Heart right ventricle (tissue), 16 donors: ENCODE measurements around the gene SH3RF3. TPM values are rescaled to one million over a fixed set of nuclear protein-coding genes. Genes with fewer than 3 reads are reported as not detected.
A peak's percentile ranks its signal among the peaks of the same experiment; 100 is the strongest.

Source experiments
- ATAC-seq, 8 donors: fragments of 200-7000 bp; cut with Tn5 transposase; one replicate each; pipeline ENCODE4 v1.9.1; 2020; ENCODE audit warnings: mild to moderate bottlenecking in 8 of 8, moderate library complexity in 8 of 8, moderate number of reproducible peaks in 1 of 8
- DNase-seq, 2 donors: peaks; one replicate each; pipeline ENCODE4 v3.0.0-alpha.2; 2020
- H3K27ac ChIP-seq, 10 donors: fragments of 200-600 bp; sonication (generic) in 2 of 10; one replicate each; pipeline versions ENCODE4 v1.5.0 to v1.8.0; 2020 to 2022; ENCODE audit warnings: mild to moderate bottlenecking in 3 of 10
- H3K27me3 ChIP-seq, 7 donors: fragments of 200-600 bp; one replicate each; pipeline ENCODE4 v1.8.0; 2021 to 2022; ENCODE audit warnings: mild to moderate bottlenecking in 2 of 7
- H3K36me3 ChIP-seq, 9 donors: fragments of 200-600 bp; sonication (generic) in 1 of 9; one replicate each; pipeline versions ENCODE4 v1.5.0 to v1.8.0; 2020 to 2022; ENCODE audit warnings: mild to moderate bottlenecking in 2 of 9
- H3K4me1 ChIP-seq, 9 donors: fragments of 200-600 bp; sonication (generic) in 1 of 9; one replicate each; pipeline versions ENCODE4 v1.5.0 to v1.8.0; 2020 to 2022; ENCODE audit warnings: mild to moderate bottlenecking in 4 of 9
- H3K4me3 ChIP-seq, 10 donors: fragments of 200-600 bp; sonication (generic) in 2 of 10; one replicate each; pipeline versions ENCODE4 v1.5.0 to v1.8.0; 2020 to 2022; ENCODE audit warnings: mild to moderate bottlenecking in 7 of 10, moderate library complexity in 2 of 10
- H3K9me3 ChIP-seq, 11 donors: fragments of 200-600 bp in 10 of 11; sonication (generic) in 2 of 11; one replicate each; pipeline versions ENCODE4 v1.5.0 to v1.8.0; 2013 to 2022; ENCODE audit warnings: mild to moderate bottlenecking in 2 of 11, control low read depth in 1 of 11, moderate library complexity in 1 of 11
- WGBS, 2 donors: extraction: QIAGEN DNeasy Blood & Tissue Kit; methylation state at CpG; one replicate each; pipeline ENCODE4 v1.1.7; 2013; ENCODE audit warnings: inconsistent platforms in 1 of 2; 5-methylcytosine and 5-hydroxymethylcytosine counted together
- intact Hi-C, 10 donors: fragments of 100-400 bp; cut with DNase I; formaldehyde crosslinking; loops; one replicate each; pipeline versions ENCODE4 v1.11.1 to v1.14.2; 2022
- polyA plus RNA-seq, 2 donors: library from polyadenylated mRNA; stranded (reverse); fragments of 200-250 nt; gene quantifications; one replicate each; pipeline ENCODE4 v1.2.3, GENCODE V29; 2013
- total RNA-seq, 10 donors: library from RNA; stranded (reverse); fragmentation: NEBNext Ultra II Directional in 3 of 10; extraction: Animal tissue kit (Norgen Biotek cat#: 25700) in 3 of 10; gene quantifications; one replicate each; pipeline versions ENCODE4 v1.2.1 to v1.2.4, GENCODE V29; 2021 to 2023
- TF ChIP-seq, protein P1 (sequence below), 9 donors: fragments of 200-600 bp; sonication (generic) in 2 of 9; IDR thresholded peaks; one replicate each; pipeline versions ENCODE4 v1.5.0 to v1.8.0; 2021 to 2022; ENCODE audit warnings: antibody characterized with exemption in 9 of 9, mild to moderate bottlenecking in 5 of 9, moderate library complexity in 1 of 9
- donor health status: Arrhythmogenic right ventricular cardiomyopathy.
- donor health status: ischemic (EF 13 %, LVEDD 7.1; RV severe dilation, severe dysfunction).
- donor health status: healthy with polysubstance abuse.
- donor health status: DM: no; HTN: yes; CAD: no.
- donor health status: DM: no; HTN: no; CAD: no.
- donor health status: ischemic (EF 25% LVEDD 6.9; RV normal size, moderate dysfunction).
- donor health status: ischemic (EF 25% LVEDD 5.7; RV mildly dilated, moderate dysfunction).
- donor health status: healthy.
- donor health status: DM: yes; HTN: yes; CAD: no.
- donor health status: Ischemic cardiomyopathy.
- donor health status: ischemic (EF 35%, LVEDD 5.7; RV mildly dilated, moderate dysfunction).
- donor health status: nonischemic (EF 11% LVEDD 7.7; RV severe dilation, severe dysfunction).
- donor health status: DM: yes; HTN: yes; CAD: no.
- donor health status: PGD.
- donor health status: ischemic (EF 29% LVEDD 5.4; RV normal size, mild dysfunction).
- donor health status: nonischemic (EF 23%, LVEDD 6.1; RV moderate dilation, normal function).

The SH3RF3 gene
- total and polyA plus RNA-seq, 12 donors, result 5.0 to 11.5 (median 8.6) TPM

DNA sequence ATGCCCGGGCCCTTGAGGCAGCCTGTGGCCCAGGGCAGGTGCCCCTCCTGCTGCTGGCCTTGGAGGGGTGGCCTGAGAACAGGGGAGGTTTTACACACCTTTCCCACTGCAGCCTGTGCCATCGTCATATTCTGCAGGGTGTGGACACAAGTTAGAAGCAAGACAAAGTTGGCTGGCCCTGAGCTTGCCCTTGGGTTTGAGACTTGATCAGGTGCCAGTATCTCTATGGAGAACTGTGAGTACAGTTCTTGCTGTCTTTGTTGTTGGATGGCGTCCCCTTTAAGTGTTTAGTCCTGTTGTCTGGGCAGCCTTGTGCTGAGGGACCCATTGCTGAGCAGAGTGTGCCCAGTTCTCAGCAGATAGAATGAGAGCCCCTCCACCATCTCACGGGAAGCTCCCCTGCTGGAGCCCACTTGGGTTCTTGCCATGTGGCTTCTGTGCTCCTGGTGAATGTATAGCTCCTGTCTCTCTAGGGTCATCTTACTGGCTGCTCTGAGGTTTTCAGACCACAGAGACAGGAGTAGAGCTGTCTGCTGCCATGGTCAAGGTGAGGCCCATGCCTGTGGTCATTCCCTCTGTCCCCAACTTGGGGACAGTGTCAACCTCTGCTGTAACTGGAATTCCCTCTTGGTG, 115.9 kb downstream of the SH3RF3 start:
- Histone ChIP-seq H3K9me3 (no peaks in the 10 kb centered on the region), H3K4me3 (no peak overlapping the region), H3K27me3 (no peaks in the 10 kb centered on the region), H3K27ac (peak overlapping the region in 5 of 10 donors; percentile 35 to 86 (median 56)), H3K36me3 (no peaks in the 10 kb centered on the region), H3K4me1 (peaks cover 27 to 88% (median 69%) of the 10 kb centered on the region in 9 donors)
- TF ChIP-seq, protein P1, sequence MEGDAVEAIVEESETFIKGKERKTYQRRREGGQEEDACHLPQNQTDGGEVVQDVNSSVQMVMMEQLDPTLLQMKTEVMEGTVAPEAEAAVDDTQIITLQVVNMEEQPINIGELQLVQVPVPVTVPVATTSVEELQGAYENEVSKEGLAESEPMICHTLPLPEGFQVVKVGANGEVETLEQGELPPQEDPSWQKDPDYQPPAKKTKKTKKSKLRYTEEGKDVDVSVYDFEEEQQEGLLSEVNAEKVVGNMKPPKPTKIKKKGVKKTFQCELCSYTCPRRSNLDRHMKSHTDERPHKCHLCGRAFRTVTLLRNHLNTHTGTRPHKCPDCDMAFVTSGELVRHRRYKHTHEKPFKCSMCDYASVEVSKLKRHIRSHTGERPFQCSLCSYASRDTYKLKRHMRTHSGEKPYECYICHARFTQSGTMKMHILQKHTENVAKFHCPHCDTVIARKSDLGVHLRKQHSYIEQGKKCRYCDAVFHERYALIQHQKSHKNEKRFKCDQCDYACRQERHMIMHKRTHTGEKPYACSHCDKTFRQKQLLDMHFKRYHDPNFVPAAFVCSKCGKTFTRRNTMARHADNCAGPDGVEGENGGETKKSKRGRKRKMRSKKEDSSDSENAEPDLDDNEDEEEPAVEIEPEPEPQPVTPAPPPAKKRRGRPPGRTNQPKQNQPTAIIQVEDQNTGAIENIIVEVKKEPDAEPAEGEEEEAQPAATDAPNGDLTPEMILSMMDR (IDR thresholded peaks at IDR 0.05), result no peak
- 53 to 60% methylated on average over 4 of the region's 4 CpGs for WGBS, 2 donors
- ATAC-seq (peak in 3 of 8 donors; percentile 36 to 72 (median 45)), DNase-seq (no peak)
- intact Hi-C loops, result loop anchor here in 2 of 10 donors (5.0 to 10.0 kb wide), 4 partner anchors 70 to 118 kb away; partner anchors contain the start of gene SH3RF3 (in 1 of the 2)

DNA sequence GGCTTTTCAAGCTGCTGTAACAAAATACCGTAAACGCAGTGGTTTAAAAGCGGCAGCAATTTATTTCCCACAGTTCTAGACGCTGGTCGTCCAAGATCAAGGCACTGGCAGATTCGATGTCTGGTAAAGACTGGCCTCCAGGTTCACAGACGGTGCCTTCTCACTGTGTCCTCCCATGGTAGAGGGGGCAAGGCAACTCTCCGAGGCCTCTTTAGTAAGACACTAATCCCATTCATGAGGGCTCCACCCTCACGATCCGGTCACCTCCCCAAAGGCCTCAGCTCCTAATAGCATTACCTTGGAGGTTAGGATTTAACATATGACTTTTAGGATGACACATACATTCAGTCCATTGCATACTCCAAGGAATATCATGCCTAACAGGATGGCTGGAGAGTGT, 117.2 kb downstream of the SH3RF3 start:
- no peak overlapping the region for H3K27ac ChIP-seq

DNA sequence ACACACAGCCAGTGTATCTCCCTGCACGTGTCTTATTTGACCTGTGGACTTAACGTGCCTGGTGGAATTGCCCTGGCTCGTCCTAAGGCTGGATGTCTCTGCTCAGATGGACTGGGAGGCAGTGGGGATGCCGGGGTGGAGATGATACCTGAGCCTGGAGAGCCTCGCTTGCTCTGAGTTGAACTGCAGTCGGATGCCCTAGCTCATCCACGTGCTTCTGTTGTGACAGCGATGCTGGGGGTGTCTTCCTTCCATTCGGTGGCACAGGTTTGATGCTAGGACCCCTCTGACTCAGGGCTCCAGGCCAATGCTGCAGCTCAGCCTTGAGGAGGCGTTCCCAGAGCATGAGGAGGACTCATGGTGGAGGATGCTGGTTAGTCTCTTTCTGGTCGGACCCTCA, 117.6 kb downstream of the SH3RF3 start:
- H3K27ac ChIP-seq, result no peak overlapping the region
- intact Hi-C loops, result loop anchor here in 2 of 10 donors (10.0 kb wide), 2 partner anchors 72 to 78 kb away; no protein-coding TSS in a partner anchor
- H3K4me1 ChIP-seq, result peaks cover 27 to 77% (median 54%) of the 10 kb centered on the region in 9 donors
- 95 to 97% methylated on average over 11 of the region's 11 CpGs for WGBS, 2 donors
- no peaks in the 10 kb centered on the region for H3K9me3 ChIP-seq
- TF ChIP-seq, protein P1 (IDR thresholded peaks at IDR 0.05), result no peak
- DNase-seq, result no peak
- H3K36me3 ChIP-seq, result no peaks in the 10 kb centered on the region
- no peak for ATAC-seq
- H3K27me3 ChIP-seq, result no peaks in the 10 kb centered on the region
- H3K4me3 ChIP-seq, result no peak overlapping the region

More for the DNA sequence above, 117.2 kb downstream of the SH3RF3 start:
- 96 to 97% methylated on average over 10 of the region's 10 CpGs for WGBS, 2 donors
- intact Hi-C loops, result loop anchor here in 2 of 10 donors (10.0 kb wide), 2 partner anchors 71 to 79 kb away; no protein-coding TSS in a partner anchor
- no peak for DNase-seq
- peaks cover 27 to 81% (median 58%) of the 10 kb centered on the region in 9 donors for H3K4me1 ChIP-seq
- ATAC-seq, result no peak
- no peaks in the 10 kb centered on the region for H3K9me3 ChIP-seq
- H3K27me3 ChIP-seq, result no peaks in the 10 kb centered on the region
- H3K36me3 ChIP-seq, result no peaks in the 10 kb centered on the region
- no peak overlapping the region for H3K4me3 ChIP-seq
- TF ChIP-seq, protein P1 (IDR thresholded peaks at IDR 0.05), result no peak

DNA sequence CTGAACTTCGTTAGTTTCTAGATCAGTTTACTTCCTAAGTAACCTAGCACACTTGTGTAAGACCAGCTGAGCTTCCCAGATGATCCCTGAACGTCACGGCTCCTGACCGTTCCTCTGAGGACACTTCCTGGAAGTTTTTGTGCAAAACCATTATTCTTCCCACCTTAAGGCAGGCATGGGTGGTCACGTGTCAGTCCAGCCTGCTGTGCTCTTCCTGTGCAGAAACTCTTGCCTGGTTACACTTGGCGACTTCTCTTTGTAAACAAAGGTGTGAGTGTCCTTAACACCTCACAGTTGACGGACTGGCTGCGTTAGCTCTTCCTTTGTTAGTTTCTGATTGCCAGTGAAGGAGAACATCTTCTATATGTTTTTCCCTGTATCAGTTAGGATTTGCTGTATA, 118.3 kb downstream of the SH3RF3 start:
- intact Hi-C loops, result loop anchor here in 2 of 10 donors (10.0 kb wide), 2 partner anchors 73 to 77 kb away; no protein-coding TSS in a partner anchor
- no peaks in the 10 kb centered on the region for H3K36me3 ChIP-seq
- peaks cover 22 to 69% (median 48%) of the 10 kb centered on the region in 9 donors for H3K4me1 ChIP-seq
- WGBS, 2 donors, result 68 to 70% methylated on average over 8 of the region's 8 CpGs
- peak overlapping the region in 2 of 10 donors; percentile 20 to 55 for H3K27ac ChIP-seq
- TF ChIP-seq, protein P1 (IDR thresholded peaks at IDR 0.05), result no peak
- ATAC-seq (peak in 5 of 8 donors; percentile 11 to 61 (median 14)), DNase-seq (no peak)
- no peaks in the 10 kb centered on the region for H3K27me3 ChIP-seq
- no peak overlapping the region for H3K4me3 ChIP-seq
- no peaks in the 10 kb centered on the region for H3K9me3 ChIP-seq
